Retinal pigment epithelial cell (primary cell): ENCODE data around the gene ABCC3.

Source experiments
- DNase-seq: peaks from one replicate; pipeline ENCODE4 v3.0.0-alpha.2; 2010; ENCODE audit warnings: low read depth
- H3K4me3 ChIP-seq: 2 replicates; pipeline ENCODE4 v1.5.1; 2011; ENCODE audit warnings: mild to moderate bottlenecking, low read length, control low read depth, moderate library complexity
- TF ChIP-seq, protein P1 (sequence below): conservative IDR thresholded peaks from 2 replicates; pipeline ENCODE4 v1.5.1; 2011; ENCODE audit warnings: low read depth, low read length, control low read depth, inconsistent platforms

Gene ABCC3

DNA sequence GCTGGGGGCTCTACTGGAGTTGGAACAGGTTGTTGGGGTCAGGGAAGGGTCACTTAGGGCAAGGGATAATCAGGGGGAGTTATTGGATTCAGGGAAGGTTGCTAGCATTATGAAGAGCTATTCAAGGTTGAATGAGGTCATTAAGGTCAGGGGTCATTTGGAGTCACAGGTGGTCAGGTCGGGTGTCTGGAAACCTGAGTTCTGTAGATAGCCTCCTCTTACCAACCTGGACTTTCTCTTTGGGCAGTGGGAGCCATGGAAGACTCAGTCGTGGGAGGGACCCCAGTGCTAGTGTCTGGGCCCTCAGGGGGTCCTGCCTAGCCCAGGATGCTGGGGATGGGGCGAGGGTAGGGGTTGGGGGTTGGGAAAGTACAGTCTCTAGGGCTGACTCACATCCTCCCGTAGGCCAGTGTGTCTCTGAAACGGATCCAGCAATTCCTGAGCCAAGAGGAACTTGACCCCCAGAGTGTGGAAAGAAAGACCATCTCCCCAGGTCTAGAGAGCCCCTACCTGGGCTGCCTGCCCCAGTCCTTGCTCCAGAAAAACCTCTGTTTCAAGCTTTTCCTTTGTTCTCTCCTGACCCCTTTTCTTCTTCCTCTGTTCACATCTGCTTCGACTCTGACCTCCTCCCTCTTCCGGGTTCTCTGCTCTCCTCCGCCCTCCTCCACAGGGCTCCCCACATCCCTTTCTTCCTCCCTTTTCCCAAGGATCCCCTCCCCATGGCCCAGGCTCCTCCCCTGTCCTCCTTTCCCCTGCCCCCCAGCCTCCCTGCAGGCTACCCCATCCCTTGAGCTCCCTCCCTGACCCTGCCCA is 33.5 kb downstream of the ABCC3 start:
- no peak overlapping the region for H3K4me3 ChIP-seq
- TF ChIP-seq, protein P1, sequence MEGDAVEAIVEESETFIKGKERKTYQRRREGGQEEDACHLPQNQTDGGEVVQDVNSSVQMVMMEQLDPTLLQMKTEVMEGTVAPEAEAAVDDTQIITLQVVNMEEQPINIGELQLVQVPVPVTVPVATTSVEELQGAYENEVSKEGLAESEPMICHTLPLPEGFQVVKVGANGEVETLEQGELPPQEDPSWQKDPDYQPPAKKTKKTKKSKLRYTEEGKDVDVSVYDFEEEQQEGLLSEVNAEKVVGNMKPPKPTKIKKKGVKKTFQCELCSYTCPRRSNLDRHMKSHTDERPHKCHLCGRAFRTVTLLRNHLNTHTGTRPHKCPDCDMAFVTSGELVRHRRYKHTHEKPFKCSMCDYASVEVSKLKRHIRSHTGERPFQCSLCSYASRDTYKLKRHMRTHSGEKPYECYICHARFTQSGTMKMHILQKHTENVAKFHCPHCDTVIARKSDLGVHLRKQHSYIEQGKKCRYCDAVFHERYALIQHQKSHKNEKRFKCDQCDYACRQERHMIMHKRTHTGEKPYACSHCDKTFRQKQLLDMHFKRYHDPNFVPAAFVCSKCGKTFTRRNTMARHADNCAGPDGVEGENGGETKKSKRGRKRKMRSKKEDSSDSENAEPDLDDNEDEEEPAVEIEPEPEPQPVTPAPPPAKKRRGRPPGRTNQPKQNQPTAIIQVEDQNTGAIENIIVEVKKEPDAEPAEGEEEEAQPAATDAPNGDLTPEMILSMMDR, result no peak
- no peak for DNase-seq

DNA sequence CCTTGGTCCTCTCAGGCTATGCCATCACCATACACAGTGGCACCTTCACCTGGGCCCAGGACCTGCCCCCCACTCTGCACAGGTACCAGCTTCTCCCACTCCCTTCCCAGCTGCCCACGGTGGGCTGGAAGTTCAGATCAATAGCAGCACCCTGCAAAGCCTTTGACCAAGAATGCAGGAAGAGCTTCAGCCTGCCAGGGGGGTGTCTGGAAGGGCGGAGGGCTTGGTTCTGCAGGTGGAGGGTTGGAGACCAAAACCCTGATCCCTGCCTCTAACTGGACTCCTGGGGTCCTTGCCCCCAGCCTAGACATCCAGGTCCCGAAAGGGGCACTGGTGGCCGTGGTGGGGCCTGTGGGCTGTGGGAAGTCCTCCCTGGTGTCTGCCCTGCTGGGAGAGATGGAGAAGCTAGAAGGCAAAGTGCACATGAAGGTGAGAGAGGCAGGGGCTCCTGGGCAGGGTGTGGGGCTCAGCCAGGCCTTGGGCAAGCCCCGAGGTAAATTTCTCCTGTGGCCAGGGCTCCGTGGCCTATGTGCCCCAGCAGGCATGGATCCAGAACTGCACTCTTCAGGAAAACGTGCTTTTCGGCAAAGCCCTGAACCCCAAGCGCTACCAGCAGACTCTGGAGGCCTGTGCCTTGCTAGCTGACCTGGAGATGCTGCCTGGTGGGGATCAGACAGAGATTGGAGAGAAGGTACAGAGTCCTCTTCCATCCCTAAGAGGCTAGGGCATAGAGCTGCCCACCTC is 34.3 kb downstream of the ABCC3 start:
- H3K4me3 ChIP-seq, result no peak overlapping the region
- TF ChIP-seq, protein P1, result no peak
- no peak for DNase-seq

DNA sequence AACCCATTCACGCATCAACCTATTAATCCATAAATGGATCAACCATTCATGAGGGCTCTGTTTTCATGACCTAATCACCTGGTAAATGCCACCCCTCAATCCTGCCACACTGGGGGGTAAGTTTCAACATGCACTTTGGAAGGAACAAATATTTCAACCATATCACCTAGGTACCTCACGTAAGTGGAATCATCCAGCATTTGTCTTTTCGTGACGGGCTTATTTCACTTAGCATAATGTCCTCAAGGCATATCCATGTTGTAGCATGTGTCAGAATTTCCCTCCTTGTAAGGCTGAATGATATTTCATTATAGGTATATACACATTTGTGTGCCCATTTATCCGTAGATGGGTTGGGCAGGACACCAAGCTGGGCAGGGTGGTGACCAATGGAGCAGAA is 37.4 kb downstream of the ABCC3 start:
- no peak for DNase-seq
- H3K4me3 ChIP-seq, result no peak overlapping the region
- TF ChIP-seq, protein P1, result no peak

DNA sequence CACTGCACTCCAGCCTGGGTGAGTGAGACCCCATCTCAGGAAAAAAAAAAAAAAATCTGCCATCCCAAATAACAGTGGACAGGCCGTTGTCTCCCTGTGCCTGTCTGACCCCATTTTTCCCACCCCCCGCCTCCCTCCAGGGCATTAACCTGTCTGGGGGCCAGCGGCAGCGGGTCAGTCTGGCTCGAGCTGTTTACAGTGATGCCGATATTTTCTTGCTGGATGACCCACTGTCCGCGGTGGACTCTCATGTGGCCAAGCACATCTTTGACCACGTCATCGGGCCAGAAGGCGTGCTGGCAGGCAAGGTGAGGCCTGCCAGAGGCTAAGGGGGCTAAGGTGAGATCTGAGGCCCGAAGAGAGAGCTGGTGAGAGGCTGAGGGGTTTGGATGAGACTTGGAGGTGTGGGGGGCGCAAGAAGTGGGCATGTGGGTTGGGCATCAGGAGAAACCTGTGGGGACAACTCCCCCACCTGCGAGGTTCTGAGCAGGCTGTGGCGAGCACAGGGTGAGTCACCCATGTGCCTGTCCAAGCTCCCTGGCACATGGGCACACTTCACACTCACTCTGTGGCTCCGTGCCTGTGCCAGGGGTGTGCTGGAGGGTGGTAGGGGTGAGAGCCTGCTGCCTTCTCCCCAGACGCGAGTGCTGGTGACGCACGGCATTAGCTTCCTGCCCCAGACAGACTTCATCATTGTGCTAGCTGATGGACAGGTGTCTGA is 38.3 kb downstream of the ABCC3 start:
- no peak overlapping the region for H3K4me3 ChIP-seq
- DNase-seq, result no peak

DNA sequence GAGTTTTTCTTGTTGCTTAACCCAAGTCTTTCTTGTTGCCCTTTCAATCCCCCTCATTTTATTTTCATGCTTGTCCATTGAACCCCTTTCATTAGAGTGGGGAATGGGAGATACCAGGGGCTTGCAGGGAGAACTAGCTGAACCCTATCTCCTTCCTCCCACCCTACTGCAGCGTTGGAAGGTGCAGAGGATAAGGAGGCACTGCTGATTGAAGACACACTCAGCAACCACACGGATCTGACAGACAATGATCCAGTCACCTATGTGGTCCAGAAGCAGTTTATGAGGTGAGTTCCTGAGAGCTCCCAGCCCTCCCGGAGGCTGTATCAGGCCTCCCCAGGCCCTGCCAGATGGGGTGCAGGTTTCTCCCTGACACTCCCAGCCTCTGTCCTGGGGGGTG is 40.5 kb downstream of the ABCC3 start:
- no peak for DNase-seq
- H3K4me3 ChIP-seq, result no peak overlapping the region
- TF ChIP-seq, protein P1, result no peak

More for the DNA sequence above, 38.3 kb downstream of the ABCC3 start:
- TF ChIP-seq, protein P1, result no peak

DNA sequence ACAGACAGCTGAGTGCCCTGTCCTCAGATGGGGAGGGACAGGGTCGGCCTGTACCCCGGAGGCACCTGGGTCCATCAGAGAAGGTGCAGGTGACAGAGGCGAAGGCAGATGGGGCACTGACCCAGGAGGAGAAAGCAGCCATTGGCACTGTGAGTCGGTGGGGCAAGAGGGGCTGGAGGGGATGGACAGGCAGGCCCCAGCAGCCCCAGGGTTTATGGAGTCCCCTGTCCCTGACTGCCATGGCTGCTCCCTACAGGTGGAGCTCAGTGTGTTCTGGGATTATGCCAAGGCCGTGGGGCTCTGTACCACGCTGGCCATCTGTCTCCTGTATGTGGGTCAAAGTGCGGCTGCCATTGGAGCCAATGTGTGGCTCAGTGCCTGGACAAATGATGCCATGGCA is 40.9 kb downstream of the ABCC3 start:
- TF ChIP-seq, protein P1, result no peak
- H3K4me3 ChIP-seq, result no peak overlapping the region
- no peak for DNase-seq
